Measurements from ENCODE around the gene PRDM5. TPM values are rescaled to one million over a fixed set of nuclear protein-coding genes. Genes with fewer than 3 reads are reported as not detected.

Gene PRDM5
- total RNA-seq, 5 donors from 2014 or later (not counting 1 experiment from before 2014, with no cell fraction given) = 0.47 to 1.4 (median 0.86) TPM; not detected in 1

DNA sequence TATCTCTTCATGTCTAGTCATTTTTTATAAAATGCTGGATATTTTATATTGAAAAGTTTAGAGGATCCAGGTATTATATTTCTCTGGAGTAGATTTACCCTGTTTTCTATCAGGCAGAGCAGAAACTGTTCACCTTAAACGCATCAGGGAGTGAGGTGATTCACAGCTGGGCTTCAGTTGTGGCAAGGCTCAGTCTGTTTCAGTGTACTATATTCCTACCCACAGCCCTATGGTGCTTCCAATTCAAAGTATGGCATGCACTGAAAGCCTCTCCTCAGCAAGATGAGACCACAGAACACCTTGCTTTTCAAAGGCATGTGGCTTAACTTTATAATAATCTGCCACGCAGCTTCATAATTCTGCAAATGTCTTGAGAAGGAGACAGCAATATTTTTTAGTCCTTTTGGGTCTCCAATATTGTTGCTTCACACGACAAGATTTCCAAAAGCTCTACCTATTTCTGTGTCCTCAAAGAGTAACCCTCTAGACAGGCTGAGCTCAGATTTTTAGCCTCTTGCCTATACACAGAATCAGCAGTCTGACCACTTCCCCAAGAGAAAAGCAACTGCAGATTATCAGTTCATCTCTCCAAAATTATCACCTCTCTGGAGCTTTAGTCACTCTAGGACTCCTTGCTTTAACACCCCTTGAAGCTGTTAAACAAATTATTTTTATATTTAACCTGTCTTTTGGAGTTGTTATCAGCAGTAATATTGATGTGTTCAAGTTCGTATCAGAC lies 24.4 kb downstream of the PRDM5 start:
- Mint-ChIP-seq H3K4me1 (no peaks in the 10 kb centered on the region), H3K4me3 (no peak overlapping the region), H3K27ac (no peak overlapping the region), H3K36me3 (no peaks in the 10 kb centered on the region), H3K27me3 (peaks cover 4 to 12% of the 10 kb centered on the region in 2 donors), H3K9me3 (no peaks in the 10 kb centered on the region)
- H3K4me1 ChIP-seq (ENCODE audit: control insufficient read depth in 1 of 2, extremely low read depth in 1 of 2, insufficient read depth in 2 of 2, low read length in 2 of 2) = no peaks in the 10 kb centered on the region
- WGBS (ENCODE audit: insufficient coverage) = 70% methylated on average over 2 of the region's 4 CpGs
- H3K4me3 ChIP-seq (ENCODE audit: control insufficient read depth in 1 of 2, extremely low read depth in 1 of 2, low read length in 1 of 2) = no peak overlapping the region
- ChIA-PET CTCF (interaction anchor here in 1 of 2 donors (0.9 kb wide), 1 partner anchor 67 kb away, joined by 3 read pairs; no protein-coding TSS in a partner anchor), POLR2A (interaction anchor here in 1 of 2 donors (1.3 kb wide), 1 partner anchor 21 kb away, joined by 4 read pairs; no protein-coding TSS in a partner anchor)
- no peak for DNase-seq
- no peaks in the 10 kb centered on the region for H3K9me3 ChIP-seq
- H3K36me3 ChIP-seq (ENCODE audit: control insufficient read depth in 2 of 2, extremely low read depth in 1 of 2, insufficient read depth in 1 of 2, low read length in 1 of 2) = no peaks in the 10 kb centered on the region
- no peak overlapping the region for H3K27ac ChIP-seq (ENCODE audit: low read length)
- no peak for ATAC-seq (replicated peaks in 1 of 4)
- no peaks in the 10 kb centered on the region for H3K27me3 ChIP-seq (replicated peaks in 1 of 2; ENCODE audit: control insufficient read depth in 2 of 2, extremely low read depth in 1 of 2, insufficient read depth in 2 of 2, low read length in 1 of 2)

DNA sequence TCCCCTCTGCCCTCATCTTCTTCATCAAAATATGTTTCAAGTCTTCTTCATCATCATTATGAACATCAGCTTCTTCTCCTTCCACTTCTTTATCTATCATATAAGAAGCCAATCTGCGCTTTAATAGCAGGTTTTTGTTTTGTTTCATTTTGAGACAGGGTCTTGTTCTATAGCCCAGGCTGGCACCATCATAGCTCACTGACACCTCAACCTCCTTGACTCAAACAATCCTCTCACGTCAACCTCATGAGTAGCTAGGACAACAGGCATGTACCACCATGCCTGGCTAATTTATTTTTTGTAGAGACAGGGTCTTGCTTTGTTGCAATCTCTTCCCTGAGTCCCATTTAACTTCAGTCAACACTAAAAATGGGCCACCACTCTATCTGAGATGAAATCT lies 27.0 kb downstream of the PRDM5 start:
- Mint-ChIP-seq H3K27me3 (peaks cover 0 to 3% of the 10 kb centered on the region in 2 donors), H3K4me3 (no peak overlapping the region), H3K36me3 (no peaks in the 10 kb centered on the region), H3K27ac (no peak overlapping the region), H3K4me1 (no peaks in the 10 kb centered on the region), H3K9me3 (peaks cover 5 to 15% (median 11%) of the 10 kb centered on the region in 3 donors)
- no peak overlapping the region for H3K4me3 ChIP-seq (ENCODE audit: control insufficient read depth in 1 of 2, extremely low read depth in 1 of 2, low read length in 1 of 2)
- ATAC-seq (replicated peaks in 1 of 4) = no peak
- H3K9me3 ChIP-seq = no peaks in the 10 kb centered on the region
- H3K27me3 ChIP-seq (replicated peaks in 1 of 2; ENCODE audit: control insufficient read depth in 2 of 2, extremely low read depth in 1 of 2, insufficient read depth in 2 of 2, low read length in 1 of 2) = no peaks in the 10 kb centered on the region
- H3K27ac ChIP-seq (ENCODE audit: low read length) = no peak overlapping the region
- H3K4me1 ChIP-seq (ENCODE audit: control insufficient read depth in 1 of 2, extremely low read depth in 1 of 2, insufficient read depth in 2 of 2, low read length in 2 of 2) = no peaks in the 10 kb centered on the region
- DNase-seq = no peak
- POLR2A ChIA-PET = interaction anchor here in 1 of 2 donors (0.6 to 0.7 kb wide), 2 partner anchors 9 to 69 kb away, joined by 3 read pairs; no protein-coding TSS in a partner anchor
- H3K36me3 ChIP-seq (ENCODE audit: control insufficient read depth in 2 of 2, extremely low read depth in 1 of 2, insufficient read depth in 1 of 2, low read length in 1 of 2) = no peaks in the 10 kb centered on the region
- CTCF ChIA-PET = no interaction called here
- WGBS (ENCODE audit: insufficient coverage) = 57% methylated on average over 1 of the region's 2 CpGs

DNA sequence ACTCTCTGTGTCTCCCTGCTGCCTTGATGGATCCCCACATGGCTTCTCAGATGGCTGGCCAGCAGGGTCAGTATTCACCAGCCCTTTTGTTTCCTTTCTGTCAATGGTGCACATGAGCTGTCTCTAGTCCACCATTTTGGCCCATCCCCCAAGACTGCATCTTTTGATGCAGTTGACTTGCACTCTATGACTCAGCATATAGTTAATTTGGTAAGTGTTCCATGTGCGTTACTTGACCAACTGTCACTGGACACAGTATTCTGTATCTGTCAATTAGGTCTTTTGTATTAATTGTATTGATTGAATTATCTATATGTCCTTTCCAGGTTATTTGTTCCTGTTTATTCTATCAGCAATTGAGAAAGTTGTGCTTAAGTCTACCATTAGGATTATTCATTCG lies 29.2 kb downstream of the PRDM5 start:
- H3K4me3 ChIP-seq (ENCODE audit: control insufficient read depth in 1 of 2, extremely low read depth in 1 of 2, low read length in 1 of 2) = no peak overlapping the region
- no peaks in the 10 kb centered on the region for H3K27me3 Mint-ChIP-seq
- H3K4me3 Mint-ChIP-seq = no peak overlapping the region
- H3K4me1 Mint-ChIP-seq = no peaks in the 10 kb centered on the region
- H3K9me3 Mint-ChIP-seq = peaks cover 10 to 21% (median 14%) of the 10 kb centered on the region in 3 donors
- no peaks in the 10 kb centered on the region for H3K4me1 ChIP-seq (ENCODE audit: control insufficient read depth in 1 of 2, extremely low read depth in 1 of 2, insufficient read depth in 2 of 2, low read length in 2 of 2)
- CTCF ChIA-PET = no interaction called here
- no peaks in the 10 kb centered on the region for H3K36me3 ChIP-seq (ENCODE audit: control insufficient read depth in 2 of 2, extremely low read depth in 1 of 2, insufficient read depth in 1 of 2, low read length in 1 of 2)
- no peaks in the 10 kb centered on the region for H3K27me3 ChIP-seq (replicated peaks in 1 of 2; ENCODE audit: control insufficient read depth in 2 of 2, extremely low read depth in 1 of 2, insufficient read depth in 2 of 2, low read length in 1 of 2)
- no peaks in the 10 kb centered on the region for H3K36me3 Mint-ChIP-seq
- ATAC-seq (replicated peaks in 1 of 4) (no peak), DNase-seq (no peak)
- H3K27ac Mint-ChIP-seq = no peak overlapping the region
- POLR2A ChIA-PET = no interaction called here
- WGBS (ENCODE audit: insufficient coverage) = no CpG with 5 or more reads among the region's 2 CpGs
- H3K27ac ChIP-seq (ENCODE audit: low read length) = no peak overlapping the region
- H3K9me3 ChIP-seq = no peaks in the 10 kb centered on the region

DNA sequence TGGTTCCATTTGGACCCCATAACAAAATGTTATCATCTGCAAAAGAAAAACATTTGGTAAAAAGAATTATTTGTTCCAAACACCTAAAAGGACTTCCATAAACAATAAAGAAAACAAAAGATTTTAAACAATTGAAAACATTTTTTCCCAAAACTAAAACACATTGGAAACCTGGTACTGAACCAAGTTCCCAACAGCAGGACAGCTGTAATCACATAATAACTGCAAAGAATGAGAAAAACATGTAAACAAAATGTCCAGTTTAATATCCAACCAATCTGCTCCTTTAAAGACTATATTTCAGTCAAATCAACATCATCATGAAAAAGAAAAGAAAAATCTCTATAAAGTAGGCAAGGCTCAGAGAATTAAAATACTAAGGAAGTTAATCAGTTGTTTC lies 36.3 kb downstream of the PRDM5 start:
- no peak overlapping the region for H3K27ac Mint-ChIP-seq
- ATAC-seq (replicated peaks in 1 of 4) = no peak
- Histone ChIP-seq H3K4me3 (ENCODE audit: control insufficient read depth in 1 of 2, extremely low read depth in 1 of 2, low read length in 1 of 2) (no peak overlapping the region), H3K9me3 (no peaks in the 10 kb centered on the region), H3K36me3 (ENCODE audit: control insufficient read depth in 2 of 2, extremely low read depth in 1 of 2, insufficient read depth in 1 of 2, low read length in 1 of 2) (no peaks in the 10 kb centered on the region), H3K4me1 (ENCODE audit: control insufficient read depth in 1 of 2, extremely low read depth in 1 of 2, insufficient read depth in 2 of 2, low read length in 2 of 2) (no peaks in the 10 kb centered on the region), H3K27me3 (replicated peaks in 1 of 2; ENCODE audit: control insufficient read depth in 2 of 2, extremely low read depth in 1 of 2, insufficient read depth in 2 of 2, low read length in 1 of 2) (peaks cover 0 to 4% of the 10 kb centered on the region in 2 experiments), H3K27ac (ENCODE audit: low read length) (no peak overlapping the region)
- no peaks in the 10 kb centered on the region for H3K4me1 Mint-ChIP-seq
- H3K4me3 Mint-ChIP-seq = no peak overlapping the region
- ChIA-PET CTCF (no interaction called here), POLR2A (interaction anchor here in 1 of 2 donors (0.6 kb wide), 1 partner anchor 13 kb away, joined by 3 read pairs; no protein-coding TSS in a partner anchor)
- H3K9me3 Mint-ChIP-seq = peaks cover 7 to 13% (median 12%) of the 10 kb centered on the region in 3 donors
- no peaks in the 10 kb centered on the region for H3K36me3 Mint-ChIP-seq
- H3K27me3 Mint-ChIP-seq = no peaks in the 10 kb centered on the region
- no peak for DNase-seq

DNA sequence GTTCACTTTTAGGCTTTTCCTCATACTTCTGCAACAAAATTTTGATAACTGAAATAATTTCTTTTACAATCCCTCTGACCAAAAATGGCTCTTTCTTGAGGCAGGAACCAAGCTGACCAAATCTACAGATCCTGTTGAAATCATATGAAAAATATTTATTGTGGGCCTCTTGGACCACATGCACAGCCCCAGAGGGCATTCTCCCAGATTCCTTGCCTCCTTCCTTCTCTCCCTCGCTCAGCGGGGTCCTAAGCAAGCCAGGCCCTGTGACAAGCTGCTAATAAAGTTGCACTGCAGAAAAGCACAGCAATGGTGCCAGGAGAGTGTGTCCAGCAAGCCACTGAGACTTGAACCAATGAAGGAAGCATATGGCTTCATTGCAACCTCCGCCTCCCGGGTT lies 40.7 kb downstream of the PRDM5 start:
- peaks cover 0 to 4% of the 10 kb centered on the region in 2 experiments for H3K27me3 ChIP-seq (replicated peaks in 1 of 2; ENCODE audit: control insufficient read depth in 2 of 2, extremely low read depth in 1 of 2, insufficient read depth in 2 of 2, low read length in 1 of 2)
- no peaks in the 10 kb centered on the region for H3K9me3 ChIP-seq
- no peaks in the 10 kb centered on the region for H3K4me1 ChIP-seq (ENCODE audit: control insufficient read depth in 1 of 2, extremely low read depth in 1 of 2, insufficient read depth in 2 of 2, low read length in 2 of 2)
- no peaks in the 10 kb centered on the region for H3K27me3 Mint-ChIP-seq
- H3K27ac Mint-ChIP-seq = no peak overlapping the region
- peak overlapping the region in 1 of 3 donors; percentile 21 for H3K4me3 Mint-ChIP-seq
- ATAC-seq (replicated peaks in 1 of 4) = no peak
- ChIA-PET CTCF (no interaction called here), POLR2A (no interaction called here)
- H3K4me1 Mint-ChIP-seq = no peaks in the 10 kb centered on the region
- H3K4me3 ChIP-seq (ENCODE audit: control insufficient read depth in 1 of 2, extremely low read depth in 1 of 2, low read length in 1 of 2) = no peak overlapping the region
- no peaks in the 10 kb centered on the region for H3K36me3 ChIP-seq (ENCODE audit: control insufficient read depth in 2 of 2, extremely low read depth in 1 of 2, insufficient read depth in 1 of 2, low read length in 1 of 2)
- no peak for DNase-seq
- no peak overlapping the region for H3K27ac ChIP-seq (ENCODE audit: low read length)
- H3K36me3 Mint-ChIP-seq = no peaks in the 10 kb centered on the region
- peaks cover 0 to 5% (median 0%) of the 10 kb centered on the region in 3 donors for H3K9me3 Mint-ChIP-seq
- 80% methylated on average over 1 of the region's 4 CpGs for WGBS (ENCODE audit: insufficient coverage)

DNA sequence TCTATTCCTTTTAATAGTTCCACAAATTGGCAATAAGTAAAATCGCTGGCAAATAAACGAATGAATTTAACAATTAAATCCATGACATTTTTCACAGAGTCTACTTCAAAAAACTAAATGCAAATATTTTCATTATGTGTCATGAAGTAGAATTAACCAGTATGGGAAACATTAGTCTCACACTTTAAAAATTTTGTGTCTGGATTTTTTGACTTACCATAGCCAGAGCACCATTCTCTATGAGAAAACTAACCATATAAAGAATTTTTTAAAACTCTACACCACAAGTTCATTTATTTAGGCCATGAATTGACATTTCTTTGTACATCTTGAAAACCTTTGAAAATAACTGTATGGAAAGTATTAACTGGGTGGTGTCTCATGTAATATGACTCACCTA lies 41.2 kb downstream of the PRDM5 start:
- Mint-ChIP-seq H3K4me3 (no peak overlapping the region), H3K9me3 (peaks cover 0 to 5% (median 0%) of the 10 kb centered on the region in 3 donors), H3K4me1 (no peaks in the 10 kb centered on the region), H3K36me3 (no peaks in the 10 kb centered on the region), H3K27me3 (no peaks in the 10 kb centered on the region), H3K27ac (no peak overlapping the region)
- CTCF ChIA-PET = interaction anchor here in 1 of 2 donors (0.6 kb wide), 1 partner anchor 859 kb away, joined by 3 read pairs; no protein-coding TSS in a partner anchor
- ATAC-seq (replicated peaks in 1 of 4) (no peak), DNase-seq (no peak)
- WGBS (ENCODE audit: insufficient coverage) = no CpG with 5 or more reads among the region's 2 CpGs
- H3K36me3 ChIP-seq (ENCODE audit: control insufficient read depth in 2 of 2, extremely low read depth in 1 of 2, insufficient read depth in 1 of 2, low read length in 1 of 2) = no peaks in the 10 kb centered on the region
- H3K4me3 ChIP-seq (ENCODE audit: control insufficient read depth in 1 of 2, extremely low read depth in 1 of 2, low read length in 1 of 2) = no peak overlapping the region
- no peaks in the 10 kb centered on the region for H3K4me1 ChIP-seq (ENCODE audit: control insufficient read depth in 1 of 2, extremely low read depth in 1 of 2, insufficient read depth in 2 of 2, low read length in 2 of 2)
- POLR2A ChIA-PET = no interaction called here
- no peaks in the 10 kb centered on the region for H3K9me3 ChIP-seq
- H3K27me3 ChIP-seq (replicated peaks in 1 of 2; ENCODE audit: control insufficient read depth in 2 of 2, extremely low read depth in 1 of 2, insufficient read depth in 2 of 2, low read length in 1 of 2) = peaks cover 0 to 4% of the 10 kb centered on the region in 2 experiments
- H3K27ac ChIP-seq (ENCODE audit: low read length) = no peak overlapping the region

All from T-cell (primary cell).